Adrenal gland (tissue), 12 donors: ENCODE results near the gene WDR20. TPM values are rescaled to one million over a fixed set of nuclear protein-coding genes. Genes with fewer than 3 reads are reported as not detected.
A peak's percentile ranks its signal among the peaks of the same experiment; 100 is the strongest.

Source experiments
- DNase-seq, 7 donors: peaks; one replicate each; pipeline ENCODE4 v3.0.0-alpha.2; 2019 to 2020
- H3K27ac ChIP-seq, 5 donors: fragments of 200-600 bp; sonication (generic) in 4 of 5; 1 replicate in 3 of 5; 2 replicates in 2 of 5; pipeline versions ENCODE4 v1.5.1 to v1.8.0; 2016 to 2020; ENCODE audit warnings: mild to moderate bottlenecking in 1 of 5
- H3K27me3 ChIP-seq: fragments of 200-600 bp; 2 replicates; pipeline ENCODE4 v1.8.0; 2021
- H3K36me3 ChIP-seq, 2 donors: fragments of 200-600 bp; replicated peaks in 1 of 2; 1 replicate in 1 of 2; 2 replicates in 1 of 2; pipeline versions ENCODE4 v1.5.1 to v1.8.0; 2018 to 2022
- H3K4me1 ChIP-seq, 2 donors: fragments of 200-600 bp; replicated peaks in 1 of 2; 1 replicate in 1 of 2; 2 replicates in 1 of 2; pipeline versions ENCODE4 v1.5.1 to v1.8.0; 2018 to 2021
- H3K4me3 ChIP-seq, 4 donors: fragments of 200-600 bp; sonication (generic) in 3 of 4; one replicate each; pipeline ENCODE4 v1.5.1; 2016 to 2018
- H3K9me3 ChIP-seq, 3 donors: fragments of 200-600 bp; sonication (generic) in 1 of 3; replicated peaks in 1 of 3; 1 replicate in 2 of 3; 2 replicates in 1 of 3; pipeline versions ENCODE4 v1.5.1 to v1.8.0; 2016 to 2021
- POLR2A ChIP-seq, 2 donors: fragments of 450-650 bp; IDR thresholded peaks; one replicate each; pipeline ENCODE4 v1.6.1; 2017; ENCODE audit warnings: antibody characterized with exemption in 2 of 2, mild to moderate bottlenecking in 2 of 2, moderate library complexity in 1 of 2
- WGBS, 4 donors: extraction: QIAGEN DNeasy Blood & Tissue Kit in 2 of 4; methylation state at CpG; one replicate each; pipeline versions ENCODE4 v1.1.5 to v1.1.7; 2013 to 2017; 5-methylcytosine and 5-hydroxymethylcytosine counted together
- intact Hi-C, 2 donors: fragments of 100-400 bp; cut with DNase I; formaldehyde crosslinking; loops; one replicate each; pipeline versions ENCODE4 v1.14.1 to v1.15.0; 2022 to 2023
- polyA plus RNA-seq, 3 donors: library from polyadenylated mRNA; stranded (reverse); fragments of 200-250 nt in 2 of 3; fragments of 350-450 nt in 1 of 3; fragmentation: Illumina TruSeq in 1 of 3; extraction: RNeasy Lipid Tissue Mini Kit (QIAGEN cat#74804) in 1 of 3; gene quantifications; one replicate each; pipeline ENCODE4 v1.2.3, GENCODE V29; 2013 to 2014
- total RNA-seq, 9 donors: library from RNA; depleted of rRNA in 4 of 9; stranded (reverse); fragments of >200 nt in 4 of 9; fragments of 120-200 nt in 1 of 9; fragmentation: NEBNext Ultra II Directional in 1 of 9; extraction: Animal tissue kit (Norgen Biotek cat#: 25700) in 1 of 9; gene quantifications; one replicate each; pipeline versions ENCODE4 v1.1.0 to v1.2.4, GENCODE V29; 2013 to 2023
- TF ChIP-seq, protein P1 (sequence below), 6 experiments: fragments of 450-650 bp in 4 of 6; fragments of 200-600 bp in 2 of 6; sonication (generic) in 1 of 6; IDR thresholded peaks; 1 replicate in 5 of 6; 2 replicates in 1 of 6; pipeline versions ENCODE4 v1.5.1 to v1.8.0; 2016 to 2021; ENCODE audit warnings: antibody characterized with exemption in 6 of 6, mild to moderate bottlenecking in 2 of 6, moderate library complexity in 1 of 6
- donor health status: healthy with polysubstance abuse.
- donor health status: Bipolar disorder and iron deficiency.
- donor health status: DM: yes; HTN: yes; CAD: no.
- donor health status: DM: no; HTN: no; CAD: no.
- donor health status: DM: no; HTN: no; CAD: no.
- donor health status: DM: yes; HTN: yes; CAD: no.

Gene WDR20
- total and polyA plus RNA-seq, 12 donors, result 13.1 to 55.9 (median 38.3) TPM

DNA sequence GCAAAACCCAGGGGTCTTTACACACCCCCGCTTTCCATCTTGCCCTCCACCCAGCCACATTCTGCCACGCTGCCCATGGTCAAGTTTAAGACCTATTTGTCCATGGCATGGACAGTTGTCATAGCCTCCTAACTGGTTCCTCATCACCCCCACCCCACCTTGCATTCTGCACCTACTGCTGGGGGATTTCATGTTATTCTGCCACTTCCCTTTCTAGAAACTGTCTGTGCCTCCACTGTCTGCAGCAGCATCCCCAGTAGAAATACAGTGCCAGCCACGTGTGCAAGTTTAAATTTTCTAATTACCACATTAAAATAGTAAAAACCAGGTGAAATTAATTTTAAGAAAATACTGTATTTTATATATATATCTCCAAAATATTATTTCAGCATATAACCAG, 63.2 kb downstream of the WDR20 start:
- Histone ChIP-seq H3K27me3 (no peaks in the 10 kb centered on the region), H3K4me1 (peaks cover 17 to 26% of the 10 kb centered on the region in 2 donors), H3K9me3 (no peaks in the 10 kb centered on the region), H3K27ac (peak overlapping the region in 1 of 5 donors; percentile 10), H3K36me3 (peaks cover 0 to 27% of the 10 kb centered on the region in 2 donors), H3K4me3 (no peak overlapping the region)
- TF ChIP-seq, protein P1, sequence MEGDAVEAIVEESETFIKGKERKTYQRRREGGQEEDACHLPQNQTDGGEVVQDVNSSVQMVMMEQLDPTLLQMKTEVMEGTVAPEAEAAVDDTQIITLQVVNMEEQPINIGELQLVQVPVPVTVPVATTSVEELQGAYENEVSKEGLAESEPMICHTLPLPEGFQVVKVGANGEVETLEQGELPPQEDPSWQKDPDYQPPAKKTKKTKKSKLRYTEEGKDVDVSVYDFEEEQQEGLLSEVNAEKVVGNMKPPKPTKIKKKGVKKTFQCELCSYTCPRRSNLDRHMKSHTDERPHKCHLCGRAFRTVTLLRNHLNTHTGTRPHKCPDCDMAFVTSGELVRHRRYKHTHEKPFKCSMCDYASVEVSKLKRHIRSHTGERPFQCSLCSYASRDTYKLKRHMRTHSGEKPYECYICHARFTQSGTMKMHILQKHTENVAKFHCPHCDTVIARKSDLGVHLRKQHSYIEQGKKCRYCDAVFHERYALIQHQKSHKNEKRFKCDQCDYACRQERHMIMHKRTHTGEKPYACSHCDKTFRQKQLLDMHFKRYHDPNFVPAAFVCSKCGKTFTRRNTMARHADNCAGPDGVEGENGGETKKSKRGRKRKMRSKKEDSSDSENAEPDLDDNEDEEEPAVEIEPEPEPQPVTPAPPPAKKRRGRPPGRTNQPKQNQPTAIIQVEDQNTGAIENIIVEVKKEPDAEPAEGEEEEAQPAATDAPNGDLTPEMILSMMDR (IDR thresholded peaks at IDR 0.05), result no peak
- TF ChIP-seq POLR2A (IDR thresholded peaks at IDR 0.05), result no peak
- no peak for DNase-seq
- 79 to 86% (median 81%) methylated on average over 3 of the region's 3 CpGs for WGBS, 4 donors
- intact Hi-C loops, result loop anchor here in 1 of 2 donors (10.0 kb wide), 1 partner anchor 48 kb away; no protein-coding TSS in a partner anchor

DNA sequence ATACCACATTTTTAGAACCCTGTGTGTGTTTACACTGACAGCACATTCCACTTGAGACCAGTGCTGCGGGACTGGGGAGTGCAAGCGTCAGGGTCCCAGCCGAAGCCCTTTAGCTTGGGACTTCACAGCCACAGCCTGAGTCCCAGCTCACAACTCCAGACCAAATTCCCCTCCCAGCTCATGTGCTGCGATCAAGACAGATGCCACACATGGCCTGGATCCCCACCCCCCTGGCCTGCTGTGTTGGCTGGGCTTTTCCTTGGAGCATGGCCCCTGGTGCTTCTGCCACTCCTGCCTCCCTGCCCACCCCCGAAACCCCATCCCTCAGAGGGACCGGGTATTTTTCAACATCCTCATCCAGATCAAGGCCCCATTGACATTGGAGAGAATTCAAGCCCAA, 63.7 kb downstream of the WDR20 start:
- DNase-seq, result peak in 4 of 7 donors; percentile 40 to 59 (median 43)
- H3K36me3 ChIP-seq, result peaks cover 0 to 25% of the 10 kb centered on the region in 2 donors
- no peak overlapping the region for H3K4me3 ChIP-seq
- TF ChIP-seq, protein P1 (IDR thresholded peaks at IDR 0.05), result no peak
- no peak for TF ChIP-seq POLR2A (IDR thresholded peaks at IDR 0.05)
- no peaks in the 10 kb centered on the region for H3K27me3 ChIP-seq
- peaks cover 17 to 26% of the 10 kb centered on the region in 2 donors for H3K4me1 ChIP-seq
- WGBS, 4 donors, result 30 to 49% (median 48%) methylated on average over 6 of the region's 6 CpGs
- peak overlapping the region in 2 of 5 donors; percentile 10 to 25 for H3K27ac ChIP-seq
- intact Hi-C loops, result loop anchor here in 1 of 2 donors (10.0 kb wide), 1 partner anchor 49 kb away; no protein-coding TSS in a partner anchor
- no peaks in the 10 kb centered on the region for H3K9me3 ChIP-seq

DNA sequence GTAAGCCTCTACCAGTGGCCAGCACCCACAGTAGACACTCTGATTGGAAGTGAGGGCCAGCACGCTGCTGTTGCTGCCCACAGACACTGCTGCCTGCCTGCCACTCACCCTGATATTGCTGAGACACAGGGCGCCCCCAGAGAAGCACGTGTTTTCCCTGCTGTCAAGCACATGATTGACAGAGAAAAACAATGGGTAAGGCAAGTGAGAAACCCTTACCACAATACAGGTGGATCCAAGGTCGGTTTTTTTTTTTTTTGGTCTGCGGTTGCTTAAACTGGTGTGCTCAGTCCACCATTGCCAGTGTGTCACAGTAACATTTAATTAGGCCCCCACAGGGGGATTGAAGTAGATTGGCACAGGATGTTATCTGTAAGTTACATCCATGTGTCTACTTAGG, 65.9 kb downstream of the WDR20 start:
- Histone ChIP-seq H3K4me1 (peaks cover 21 to 32% of the 10 kb centered on the region in 2 donors), H3K4me3 (no peak overlapping the region), H3K36me3 (peaks cover 0 to 28% of the 10 kb centered on the region in 2 donors), H3K27me3 (no peaks in the 10 kb centered on the region), H3K9me3 (no peaks in the 10 kb centered on the region), H3K27ac (no peak overlapping the region)
- intact Hi-C loops, result loop anchor here (5.0 to 10.0 kb wide), 2 partner anchors 51 to 53 kb away; no protein-coding TSS in a partner anchor
- peak in 3 of 7 donors; percentile 10 to 35 (median 15) for DNase-seq
- TF ChIP-seq, protein P1 (IDR thresholded peaks at IDR 0.05), result no peak
- TF ChIP-seq POLR2A (IDR thresholded peaks at IDR 0.05), result no peak
- 78 to 91% (median 90%) methylated on average over 5 of the region's 5 CpGs for WGBS, 4 donors

DNA sequence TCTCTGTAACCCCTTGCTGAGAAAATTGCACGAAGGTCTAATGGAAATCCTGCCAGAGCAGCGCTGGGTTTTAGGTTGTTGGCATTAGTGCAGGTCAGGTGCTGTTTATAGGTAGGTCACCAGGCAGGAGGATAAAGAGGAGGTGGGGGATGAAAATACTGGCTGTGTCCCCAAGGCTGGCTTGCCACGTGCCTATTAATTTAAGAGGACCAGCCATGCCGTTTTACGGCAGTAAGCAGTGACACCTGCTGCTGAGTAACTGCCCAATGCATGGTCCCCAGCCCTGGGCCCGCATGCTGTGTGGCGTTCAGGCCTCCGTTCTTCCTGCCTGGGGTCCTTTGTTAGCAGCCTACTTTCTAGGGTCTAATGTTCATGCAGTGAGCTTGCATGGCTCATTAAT, 67.2 kb downstream of the WDR20 start:
- TF ChIP-seq, protein P1 (IDR thresholded peaks at IDR 0.05), result no peak
- TF ChIP-seq POLR2A (IDR thresholded peaks at IDR 0.05), result no peak
- Histone ChIP-seq H3K9me3 (no peaks in the 10 kb centered on the region), H3K27me3 (no peaks in the 10 kb centered on the region), H3K4me3 (no peak overlapping the region), H3K27ac (no peak overlapping the region), H3K36me3 (peaks cover 0 to 28% of the 10 kb centered on the region in 2 donors), H3K4me1 (peaks cover 18 to 32% of the 10 kb centered on the region in 2 donors)
- WGBS, 4 donors, result 59 to 72% (median 68%) methylated on average over 7 to 8 of the region's 8 CpGs
- intact Hi-C loops, result loop anchor here (5.0 to 10.0 kb wide), 2 partner anchors 52 to 55 kb away; no protein-coding TSS in a partner anchor
- DNase-seq, result peak in 1 of 7 donors; percentile 23
